ENCODE data around the gene CHST8.

CHST8 gene

DNA sequence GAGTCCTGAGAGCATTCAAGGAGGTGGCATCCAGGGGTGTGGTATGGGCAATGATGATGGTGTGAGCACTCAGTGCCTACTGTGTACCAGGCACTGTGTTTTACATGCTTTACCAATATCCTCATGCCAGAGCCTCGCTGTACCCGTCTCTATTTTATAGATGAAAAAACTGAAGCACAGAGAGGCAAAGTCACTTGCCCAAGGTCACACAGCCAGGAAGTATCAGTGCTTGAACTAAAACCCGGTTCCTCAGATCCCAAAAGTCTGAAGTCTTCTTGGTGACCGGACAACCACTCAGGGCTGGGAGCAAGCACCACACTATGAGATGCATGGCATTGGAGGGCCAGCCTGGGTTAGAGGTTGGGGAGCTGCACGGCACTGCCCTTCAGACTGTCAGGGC is 84.1 kb downstream of the CHST8 start:
- in situ Hi-C loops (cut with HindIII; ENCODE audit: low sequenced_read_pairs) = no loop called here
- DNase-seq (ENCODE audit: low read depth) = no peak
- H3K4me3 ChIP-seq (ENCODE audit: low read depth, low read length) = no peak overlapping the region
- TF ChIP-seq, protein P1, sequence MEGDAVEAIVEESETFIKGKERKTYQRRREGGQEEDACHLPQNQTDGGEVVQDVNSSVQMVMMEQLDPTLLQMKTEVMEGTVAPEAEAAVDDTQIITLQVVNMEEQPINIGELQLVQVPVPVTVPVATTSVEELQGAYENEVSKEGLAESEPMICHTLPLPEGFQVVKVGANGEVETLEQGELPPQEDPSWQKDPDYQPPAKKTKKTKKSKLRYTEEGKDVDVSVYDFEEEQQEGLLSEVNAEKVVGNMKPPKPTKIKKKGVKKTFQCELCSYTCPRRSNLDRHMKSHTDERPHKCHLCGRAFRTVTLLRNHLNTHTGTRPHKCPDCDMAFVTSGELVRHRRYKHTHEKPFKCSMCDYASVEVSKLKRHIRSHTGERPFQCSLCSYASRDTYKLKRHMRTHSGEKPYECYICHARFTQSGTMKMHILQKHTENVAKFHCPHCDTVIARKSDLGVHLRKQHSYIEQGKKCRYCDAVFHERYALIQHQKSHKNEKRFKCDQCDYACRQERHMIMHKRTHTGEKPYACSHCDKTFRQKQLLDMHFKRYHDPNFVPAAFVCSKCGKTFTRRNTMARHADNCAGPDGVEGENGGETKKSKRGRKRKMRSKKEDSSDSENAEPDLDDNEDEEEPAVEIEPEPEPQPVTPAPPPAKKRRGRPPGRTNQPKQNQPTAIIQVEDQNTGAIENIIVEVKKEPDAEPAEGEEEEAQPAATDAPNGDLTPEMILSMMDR (IDR thresholded peaks at IDR 0.05; ENCODE audit: low read depth, low read length, missing control alignments) = no peak

DNA sequence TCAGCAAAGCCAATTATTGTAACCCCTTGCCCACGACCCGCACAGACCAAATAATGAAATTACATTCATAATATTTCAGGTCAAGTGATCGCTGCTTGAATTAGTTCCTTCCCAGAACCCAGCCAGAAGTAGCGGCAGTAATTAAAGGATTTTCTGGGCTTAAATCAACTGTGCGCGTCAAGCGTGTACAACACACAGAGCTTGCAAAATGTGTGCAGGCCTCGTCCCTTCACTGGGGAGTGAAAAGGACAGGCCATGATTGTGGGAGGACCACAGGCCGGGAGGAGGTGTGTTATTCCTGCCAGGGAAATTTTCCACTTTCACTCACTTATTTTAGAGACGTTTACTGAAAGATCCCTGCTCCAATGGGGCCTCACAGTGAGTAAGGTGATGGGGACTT is 84.9 kb downstream of the CHST8 start:
- TF ChIP-seq, protein P1 (IDR thresholded peaks at IDR 0.05; ENCODE audit: low read depth, low read length, missing control alignments) = no peak
- DNase-seq (ENCODE audit: low read depth) = no peak
- in situ Hi-C loops (cut with HindIII; ENCODE audit: low sequenced_read_pairs) = no loop called here
- no peak overlapping the region for H3K4me3 ChIP-seq (ENCODE audit: low read depth, low read length)

DNA sequence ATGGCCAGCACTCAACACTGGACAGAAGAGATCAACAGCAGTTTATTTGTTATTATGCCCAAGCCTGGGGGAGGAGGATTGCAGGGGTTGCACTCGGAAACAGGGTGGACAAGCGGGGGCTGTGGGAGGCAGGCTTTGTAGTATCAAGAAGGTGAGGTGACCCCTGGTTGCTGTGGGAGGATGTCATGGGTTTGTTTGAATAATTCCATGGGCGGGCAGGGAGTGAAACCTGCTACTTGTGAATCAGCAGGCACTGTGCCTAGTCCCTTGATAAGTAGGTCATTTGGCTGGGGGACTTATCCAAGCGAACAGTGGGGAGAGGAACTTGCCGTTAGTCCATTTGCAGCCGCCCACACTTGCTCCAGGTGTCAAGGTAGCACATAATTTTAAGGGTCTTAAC is 90.5 kb downstream of the CHST8 start:
- TF ChIP-seq, protein P1 (IDR thresholded peaks at IDR 0.05; ENCODE audit: low read depth, low read length, missing control alignments) = no peak
- in situ Hi-C loops (cut with HindIII; ENCODE audit: low sequenced_read_pairs) = no loop called here
- DNase-seq (ENCODE audit: low read depth) = no peak
- no peak overlapping the region for H3K4me3 ChIP-seq (ENCODE audit: low read depth, low read length)

DNA sequence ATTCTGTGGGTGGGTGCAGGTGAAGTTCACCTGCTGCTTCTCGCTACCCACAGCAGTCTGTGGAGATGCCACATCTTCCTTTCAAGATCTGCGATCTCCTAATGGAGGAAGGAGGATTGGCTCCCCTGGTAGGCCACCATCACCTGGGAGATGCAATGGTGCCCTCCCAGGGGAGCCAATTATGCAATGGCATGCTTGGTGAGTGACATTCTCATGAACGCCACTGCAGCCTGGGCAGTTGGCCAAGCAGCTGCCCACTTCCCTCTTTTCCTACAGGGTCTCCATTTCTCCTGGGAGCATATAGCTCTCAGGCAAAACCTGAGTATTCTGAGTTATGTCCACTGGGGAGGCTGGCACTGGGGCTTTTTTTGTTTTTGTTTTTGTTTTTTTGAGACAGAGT is 91.4 kb downstream of the CHST8 start:
- no peak overlapping the region for H3K4me3 ChIP-seq (ENCODE audit: low read depth, low read length)
- no peak for DNase-seq (ENCODE audit: low read depth)
- TF ChIP-seq, protein P1 (IDR thresholded peaks at IDR 0.05; ENCODE audit: low read depth, low read length, missing control alignments) = no peak
- in situ Hi-C loops (cut with HindIII; ENCODE audit: low sequenced_read_pairs) = no loop called here

DNA sequence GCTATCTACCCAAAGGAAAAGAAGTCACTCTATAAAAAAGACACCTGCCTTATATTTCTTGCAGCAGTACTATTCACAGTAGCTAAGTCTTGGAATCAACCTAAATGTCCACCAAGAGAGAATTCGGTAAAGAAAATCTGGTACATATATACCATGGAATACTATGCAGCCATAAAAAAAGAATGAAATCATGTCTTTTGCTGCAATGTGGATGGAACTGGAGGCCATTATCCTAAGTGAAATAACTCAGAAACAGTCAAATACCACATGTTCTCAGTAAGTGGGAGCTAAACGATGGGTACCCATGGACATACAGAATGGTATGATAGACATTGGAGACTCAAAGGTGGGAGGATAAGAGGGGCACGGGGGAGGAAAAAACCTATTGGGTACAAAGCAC is 92.4 kb downstream of the CHST8 start:
- in situ Hi-C loops (cut with HindIII; ENCODE audit: low sequenced_read_pairs) = no loop called here
- H3K4me3 ChIP-seq (ENCODE audit: low read depth, low read length) = no peak overlapping the region
- no peak for DNase-seq (ENCODE audit: low read depth)
- TF ChIP-seq, protein P1 (IDR thresholded peaks at IDR 0.05; ENCODE audit: low read depth, low read length, missing control alignments) = no peak

DNA sequence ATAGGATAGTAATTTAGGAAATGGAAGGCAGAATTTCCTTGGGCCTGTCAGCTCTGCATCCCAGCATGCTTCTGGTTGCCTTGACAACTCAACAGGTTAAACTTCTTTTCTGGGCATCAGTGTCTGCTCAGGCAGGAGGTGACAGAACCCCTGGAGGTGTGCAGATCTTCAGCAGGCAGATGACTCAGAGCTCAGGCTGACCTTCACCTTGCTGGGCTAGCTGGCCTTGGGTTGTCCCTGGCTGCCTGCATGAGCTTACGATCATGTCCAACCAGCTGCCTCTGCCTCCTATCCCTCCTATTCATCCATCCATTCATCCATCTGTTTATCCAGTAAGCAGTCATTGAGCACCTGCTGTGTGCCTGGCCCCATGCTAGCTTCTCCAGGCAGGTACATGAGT is 93.7 kb downstream of the CHST8 start:
- TF ChIP-seq, protein P1 (IDR thresholded peaks at IDR 0.05; ENCODE audit: low read depth, low read length, missing control alignments) = no peak
- in situ Hi-C loops (cut with HindIII; ENCODE audit: low sequenced_read_pairs) = no loop called here
- DNase-seq (ENCODE audit: low read depth) = no peak
- H3K4me3 ChIP-seq (ENCODE audit: low read depth, low read length) = no peak overlapping the region

DNA sequence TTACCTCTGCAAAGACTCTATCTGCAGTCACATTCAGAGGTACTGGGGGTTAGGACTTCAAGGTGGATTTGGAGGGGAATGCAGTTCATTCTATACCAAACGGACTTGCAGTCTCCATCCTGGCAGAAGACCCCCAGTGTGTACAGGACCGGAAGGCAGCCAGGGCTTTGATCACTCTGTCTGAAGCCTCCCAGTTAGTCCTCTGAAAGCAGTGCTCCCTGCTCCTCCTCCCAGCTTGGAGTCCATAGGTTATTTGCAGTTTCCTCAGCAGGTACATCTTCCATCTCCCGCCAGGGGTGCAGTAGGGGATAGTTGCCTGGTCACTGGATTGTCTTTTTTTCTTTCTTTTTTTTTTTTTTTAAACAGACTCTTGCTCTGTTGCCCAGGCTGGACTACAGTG is 96.1 kb downstream of the CHST8 start:
- DNase-seq (ENCODE audit: low read depth) = no peak
- in situ Hi-C loops (cut with HindIII; ENCODE audit: low sequenced_read_pairs) = no loop called here
- H3K4me3 ChIP-seq (ENCODE audit: low read depth, low read length) = no peak overlapping the region
- TF ChIP-seq, protein P1 (IDR thresholded peaks at IDR 0.05; ENCODE audit: low read depth, low read length, missing control alignments) = no peak
